Testis (tissue), 3 donors: ENCODE results near the gene MCM10. TPM values are rescaled to one million over a fixed set of nuclear protein-coding genes. Genes with fewer than 3 reads are reported as not detected.

Experiments used
- DNase-seq: peaks from one replicate; pipeline ENCODE4 v3.0.0-alpha.2; 2019
- H3K27ac ChIP-seq, 2 donors: fragments of 200-600 bp; sonication (generic); one replicate each; pipeline ENCODE4 v1.5.1; 2019
- H3K27me3 ChIP-seq: fragments of 200-600 bp; sonication (generic); one replicate; pipeline ENCODE4 v1.5.1; 2019
- H3K36me3 ChIP-seq: fragments of 200-600 bp; sonication (generic); one replicate; pipeline ENCODE4 v1.5.1; 2017; ENCODE audit warnings: low read depth; ENCODE audit errors: missing control alignments
- H3K4me1 ChIP-seq: fragments of 200-600 bp; sonication (generic); one replicate; pipeline ENCODE4 v1.5.1; 2019
- H3K4me3 ChIP-seq, 2 donors: fragments of 200-600 bp; sonication (generic); one replicate each; pipeline ENCODE4 v1.5.1; 2017 to 2019
- H3K9me3 ChIP-seq: fragments of 200-600 bp; sonication (generic); one replicate; pipeline ENCODE4 v1.5.1; 2017
- CTCF ChIP-seq, 3 experiments: fragments of 450-650 bp in 2 of 3; fragments of 200-600 bp in 1 of 3; sonication (generic) in 1 of 3; IDR thresholded peaks; one replicate each; pipeline ENCODE4 v1.5.1; 2016 to 2019; ENCODE audit warnings: antibody characterized with exemption in 3 of 3, mild to moderate bottlenecking in 2 of 3, moderate library complexity in 1 of 3
- POLR2A ChIP-seq: fragments of 450-650 bp; IDR thresholded peaks from one replicate; pipeline ENCODE4 v1.6.1; 2017; ENCODE audit warnings: antibody characterized with exemption, mild to moderate bottlenecking, moderate library complexity
- WGBS, 2 donors: methylation state at CpG; one replicate each; pipeline ENCODE4 v1.1.5; 2018; 5-methylcytosine and 5-hydroxymethylcytosine counted together
- intact Hi-C: fragments of 100-400 bp; cut with DNase I; formaldehyde crosslinking; loops from one replicate; pipeline ENCODE4 v1.15.1; 2023; ENCODE audit warnings: low total_unique reads
- polyA plus RNA-seq: library from polyadenylated mRNA; stranded (reverse); fragments of 350-450 nt; fragmentation: Illumina TruSeq; extraction: RNeasy Lipid Tissue Mini Kit (QIAGEN cat#74804); gene quantifications from one replicate; pipeline ENCODE4 v1.2.3, GENCODE V29; 2014; ENCODE audit warnings: low read depth, low replicate concordance; ENCODE audit not compliant: insufficient read depth
- small RNA-seq, 2 donors: library from RNA; depleted of rRNA; stranded (forward); fragments of <200 nt; gene quantifications; one replicate each; pipeline ENCODE3, GENCODE V24; 2016
- total RNA-seq, 2 donors: library from RNA; depleted of rRNA; stranded (reverse); fragments of >200 nt; gene quantifications; one replicate each; pipeline ENCODE4 v1.2.3, GENCODE V29; 2016

MCM10 gene
- total and polyA plus RNA-seq, 3 donors from 2014 or later = 2.0 to 5.3 (median 2.1) TPM

- no peak for DNase-seq
- Histone ChIP-seq H3K4me3 (no peak overlapping the region), H3K36me3 (no peaks in the 10 kb centered on the region), H3K9me3 (no peaks in the 10 kb centered on the region), H3K27me3 (no peaks in the 10 kb centered on the region), H3K4me1 (no peaks in the 10 kb centered on the region), H3K27ac (no peak overlapping the region)
- intact Hi-C loops = no loop called here
- no peak for TF ChIP-seq POLR2A
- TF ChIP-seq CTCF (IDR thresholded peaks at IDR 0.05) = no peak
- 73 to 82% methylated on average over 5 of the region's 5 CpGs for WGBS, 2 donors
Measured at GRCh38 chr10:13257621-13258140, 96.3 kb downstream of the MCM10 start.

Small RNA genes within 50 kb of the gene (small RNA-seq; reads per million reads assigned to genes)
- 0 reads per million in 2 donors for gene RNU6-6P

Other genes with a start within 250 kb of the MCM10 start
- 10 to 100 TPM; 30.6 to 33.3 TPM for gene CCDC3, start 159.8 kb upstream of the MCM10 start, total RNA-seq
- 35.5 TPM for gene CCDC3, start 159.8 kb upstream of the MCM10 start, polyA plus RNA-seq
- gene OPTN, start 61.4 kb upstream of the MCM10 start, total RNA-seq = 100 to 1,000 TPM in 1 of 2 donors, 10 to 100 TPM in 1; 87.5 to 109 TPM
- gene OPTN, start 61.4 kb upstream of the MCM10 start, polyA plus RNA-seq = 130 TPM
- gene UCMA, start 72.8 kb downstream of the MCM10 start, total RNA-seq = under 1 TPM in 1 of 2 donors, not detected in 1; 0.43 TPM
- not detected for gene UCMA, start 72.8 kb downstream of the MCM10 start, polyA plus RNA-seq
- gene PHYH, start 138.5 kb downstream of the MCM10 start, total RNA-seq = 10 to 100 TPM; 27.2 to 33.1 TPM
- 31.1 TPM for gene PHYH, start 138.5 kb downstream of the MCM10 start, polyA plus RNA-seq
- 10 to 100 TPM; 31.1 to 41.7 TPM for gene SEPHS1, start 186.7 kb downstream of the MCM10 start, total RNA-seq
- gene SEPHS1, start 186.7 kb downstream of the MCM10 start, polyA plus RNA-seq = 48.3 TPM